ENCODE results near the gene ZNF214.
"Not testable (repeated sequence)": the region's sequence is repeated elsewhere in the genome, so short reads cannot be mapped to it uniquely, and the experiment has no call there.

The ZNF214 gene

GRCh38 chr11:6988506-6988905, 31.6 kb downstream of the ZNF214 start:
- DNase-seq (ENCODE audit: low read depth): no peak

GRCh38 chr11:6986487-6986886, 33.7 kb downstream of the ZNF214 start:
- DNase-seq (ENCODE audit: low read depth): no peak

GRCh38 chr11:6979365-6979764, 40.8 kb downstream of the ZNF214 start:
- DNase-seq (ENCODE audit: low read depth): no peak

GRCh38 chr11:6969854-6970253, 50.3 kb downstream of the ZNF214 start:
- not testable (repeated sequence) for DNase-seq (ENCODE audit: low read depth)

- no peak for DNase-seq (ENCODE audit: low read depth)
These were observed 51.3 kb downstream of the ZNF214 start for GRCh38 chr11:6968816-6969215.

- DNase-seq (ENCODE audit: low read depth): no peak
These were observed 57.5 kb downstream of the ZNF214 start for GRCh38 chr11:6962673-6963072.

- DNase-seq (ENCODE audit: low read depth): no peak
These were observed 58.0 kb downstream of the ZNF214 start for GRCh38 chr11:6962141-6962540.

- not testable (repeated sequence) for DNase-seq (ENCODE audit: low read depth)
These were observed 65.9 kb downstream of the ZNF214 start for GRCh38 chr11:6954248-6954647.
